Thoracic aorta (tissue), 2 donors: ENCODE data around the gene CREG1. TPM values are rescaled to one million over a fixed set of nuclear protein-coding genes. Genes with fewer than 3 reads are reported as not detected.

ENCODE experiments used
- ATAC-seq: fragments of 150-250 bp; one replicate; pipeline ENCODE4 v1.8.0; 2017; ENCODE audit warnings: low read depth; ENCODE audit not compliant: insufficient number of reproducible peaks, low FRiP score
- DNase-seq: peaks from one replicate; pipeline ENCODE4 v3.0.0-alpha.2; 2020; ENCODE audit warnings: low spot score
- H3K27ac ChIP-seq, 2 donors: fragments of 200-600 bp; sonication (generic); 1 replicate in 1 of 2; 2 replicates in 1 of 2; pipeline ENCODE4 v1.5.1; 2016; ENCODE audit warnings: mild to moderate bottlenecking in 2 of 2, moderate library complexity in 2 of 2
- H3K27me3 ChIP-seq: fragments of 200-600 bp; sonication (generic); replicated peaks from 2 replicates; pipeline ENCODE4 v1.6.0; 2016; ENCODE audit warnings: mild to moderate bottlenecking; ENCODE audit not compliant: insufficient read depth
- H3K36me3 ChIP-seq: fragments of 200-600 bp; sonication (generic); one replicate; pipeline ENCODE4 v1.5.1; 2016
- H3K4me1 ChIP-seq, 2 donors: fragments of 200-600 bp; sonication (generic); 1 replicate in 1 of 2; 2 replicates in 1 of 2; pipeline versions ENCODE4 v1.5.1 to v1.6.0; 2016; ENCODE audit warnings: low read depth in 2 of 2, mild to moderate bottlenecking in 1 of 2; ENCODE audit not compliant: control insufficient read depth in 1 of 2
- H3K4me3 ChIP-seq: fragments of 200-600 bp; sonication (generic); 2 replicates; pipeline ENCODE4 v1.5.1; 2016; ENCODE audit warnings: mild to moderate bottlenecking
- H3K9me3 ChIP-seq: fragments of 200-600 bp; sonication (generic); 2 replicates; pipeline ENCODE4 v1.5.1; 2016
- CTCF ChIP-seq: fragments of 200-600 bp; sonication (generic); IDR thresholded peaks from one replicate; pipeline ENCODE4 v1.5.1; 2019; ENCODE audit warnings: antibody characterized with exemption
- total RNA-seq, 2 donors: library from RNA; depleted of rRNA; stranded (reverse); fragments of >200 nt; gene quantifications; one replicate each; pipeline versions ENCODE4 v1.1.0 to v1.2.3, GENCODE V29; 2016

The CREG1 gene
- 100 to 1,000 TPM; 187 to 266 TPM for total RNA-seq

- Histone ChIP-seq H3K36me3 (no peaks in the 10 kb centered on the region), H3K27me3 (no peaks in the 10 kb centered on the region), H3K4me1 (peaks cover 13 to 45% of the 10 kb centered on the region in 2 donors), H3K4me3 (peak within 1 kb of the TSS; percentile 80), H3K9me3 (no peaks in the 10 kb centered on the region), H3K27ac (peak within 1 kb of the TSS; percentile 67 to 72)
- DNase-seq, result peak; percentile 65
- no peak for TF ChIP-seq CTCF
- peak; percentile 94 for ATAC-seq
These were observed at the start of gene CREG1 for GRCh38 chr1:167553136-167554027. CREG1 (minus strand) TSS chr1:167553762.

- TF ChIP-seq CTCF, result no peak
These were observed 49.3 kb upstream of the CREG1 start for GRCh38 chr1:167602840-167603239.

GRCh38 chr1:167601442-167602383 lies 48.2 kb upstream of the CREG1 start:
- no peak for TF ChIP-seq CTCF
- Histone ChIP-seq H3K9me3 (no peaks in the 10 kb centered on the region), H3K27me3 (no peaks in the 10 kb centered on the region), H3K4me1 (peaks cover 9 to 15% of the 10 kb centered on the region in 2 donors), H3K27ac (peak overlapping the region in 1 of 2 donors; percentile 16), H3K36me3 (no peaks in the 10 kb centered on the region), H3K4me3 (no peak overlapping the region)
- DNase-seq, result no peak
- no peak for ATAC-seq

More at GRCh38 chr1:167602840-167603239, 49.3 kb upstream of the CREG1 start:
- Histone ChIP-seq H3K27me3 (no peaks in the 10 kb centered on the region), H3K9me3 (peaks cover 4% of the 10 kb centered on the region), H3K4me3 (no peak overlapping the region), H3K27ac (no peak overlapping the region), H3K4me1 (peaks cover 9 to 15% of the 10 kb centered on the region in 2 donors), H3K36me3 (no peaks in the 10 kb centered on the region)
- DNase-seq (no peak), ATAC-seq (no peak)

- no peak for DNase-seq
- Histone ChIP-seq H3K4me3 (no peak overlapping the region), H3K4me1 (peaks cover 9 to 15% of the 10 kb centered on the region in 2 donors), H3K27me3 (no peaks in the 10 kb centered on the region), H3K9me3 (no peaks in the 10 kb centered on the region), H3K36me3 (no peaks in the 10 kb centered on the region), H3K27ac (no peak overlapping the region)
- peak; percentile 62 for ATAC-seq
- TF ChIP-seq CTCF, result peak; percentile 51
These were observed 46.5 kb upstream of the CREG1 start for GRCh38 chr1:167599957-167600581.
